ENCODE measurements around the gene ANKRD55.

The ANKRD55 gene

GRCh38 chr5:56206126-56206910 is 26.8 kb downstream of the ANKRD55 start:
- TF ChIP-seq TAF1 (IDR thresholded peaks at IDR 0.05; ENCODE audit: borderline replicate concordance, insufficient read depth, low read length) (no peak), SIN3A (IDR thresholded peaks at IDR 0.05; ENCODE audit: borderline replicate concordance, insufficient read depth, low read length) (no peak), REST (IDR thresholded peaks at IDR 0.05; ENCODE audit: insufficient read depth in 1 of 2, low read depth in 2 of 2, low read length in 2 of 2) (no peak), FOXP2 (optimal IDR thresholded peaks at IDR 0.05; ENCODE audit: borderline replicate concordance, extremely low read depth, extremely low read length, insufficient read depth) (no peak), POLR2AphosphoS5 (IDR thresholded peaks at IDR 0.05; ENCODE audit: low read depth, low read length) (no peak)

GRCh38 chr5:56202483-56202882 is 30.6 kb downstream of the ANKRD55 start:
- TF ChIP-seq POLR2AphosphoS5 (IDR thresholded peaks at IDR 0.05; ENCODE audit: low read depth, low read length) (no peak), SIN3A (IDR thresholded peaks at IDR 0.05; ENCODE audit: borderline replicate concordance, insufficient read depth, low read length) (no peak), REST (IDR thresholded peaks at IDR 0.05; ENCODE audit: insufficient read depth in 1 of 2, low read depth in 2 of 2, low read length in 2 of 2) (no peak), TAF1 (IDR thresholded peaks at IDR 0.05; ENCODE audit: borderline replicate concordance, insufficient read depth, low read length) (no peak), FOXP2 (optimal IDR thresholded peaks at IDR 0.05; ENCODE audit: borderline replicate concordance, extremely low read depth, extremely low read length, insufficient read depth) (no peak)

- TF ChIP-seq POLR2AphosphoS5 (IDR thresholded peaks at IDR 0.05; ENCODE audit: low read depth, low read length) = no peak
- TF ChIP-seq TAF1 (IDR thresholded peaks at IDR 0.05; ENCODE audit: borderline replicate concordance, insufficient read depth, low read length) = no peak
- no peak for TF ChIP-seq REST (IDR thresholded peaks at IDR 0.05; ENCODE audit: insufficient read depth in 1 of 2, low read depth in 2 of 2, low read length in 2 of 2)
- no peak for TF ChIP-seq FOXP2 (optimal IDR thresholded peaks at IDR 0.05; ENCODE audit: borderline replicate concordance, extremely low read depth, extremely low read length, insufficient read depth)
- no peak for TF ChIP-seq SIN3A (IDR thresholded peaks at IDR 0.05; ENCODE audit: borderline replicate concordance, insufficient read depth, low read length)
Observed at GRCh38 chr5:56200971-56201666, 32.0 kb downstream of the ANKRD55 start.

GRCh38 chr5:56195016-56195415 is 38.1 kb downstream of the ANKRD55 start:
- TF ChIP-seq SIN3A (IDR thresholded peaks at IDR 0.05; ENCODE audit: borderline replicate concordance, insufficient read depth, low read length) (no peak), POLR2AphosphoS5 (IDR thresholded peaks at IDR 0.05; ENCODE audit: low read depth, low read length) (no peak), TAF1 (IDR thresholded peaks at IDR 0.05; ENCODE audit: borderline replicate concordance, insufficient read depth, low read length) (no peak)

GRCh38 chr5:56192246-56192645 is 40.9 kb downstream of the ANKRD55 start:
- TF ChIP-seq FOXP2 (optimal IDR thresholded peaks at IDR 0.05; ENCODE audit: borderline replicate concordance, extremely low read depth, extremely low read length, insufficient read depth) (no peak), REST (IDR thresholded peaks at IDR 0.05; ENCODE audit: insufficient read depth in 1 of 2, low read depth in 2 of 2, low read length in 2 of 2) (no peak), SIN3A (IDR thresholded peaks at IDR 0.05; ENCODE audit: borderline replicate concordance, insufficient read depth, low read length) (no peak), POLR2AphosphoS5 (IDR thresholded peaks at IDR 0.05; ENCODE audit: low read depth, low read length) (no peak), TAF1 (IDR thresholded peaks at IDR 0.05; ENCODE audit: borderline replicate concordance, insufficient read depth, low read length) (no peak)
